K562 (cell line): ENCODE results near the gene COX14. TPM values are rescaled to one million over a fixed set of nuclear protein-coding genes. Genes with fewer than 3 reads are reported as not detected.

Experiments used
- CC2D1A ChIP-seq: fragments of 450-650 bp; IDR thresholded peaks from 2 replicates; pipeline ENCODE4 v1.6.1; 2017; ENCODE audit warnings: mild to moderate bottlenecking
- CTCFL ChIP-seq: IDR thresholded peaks from 2 replicates; pipeline ENCODE4 v1.6.1; 2011; ENCODE audit warnings: borderline replicate concordance, low read depth, mild to moderate bottlenecking, moderate library complexity, low read length; ENCODE audit not compliant: insufficient read depth, poor library complexity, severe bottlenecking
- HSF4 ChIP-seq: fragments of 250-450 bp; sonication (Bioruptor Pico); IDR thresholded peaks from 2 replicates; pipeline ENCODE4 v2.1.2; 2022; ENCODE audit warnings: mild to moderate bottlenecking, moderate library complexity, borderline replicate concordance
- MCM7 ChIP-seq, 2 experiments: fragments of 450-650 bp; IDR thresholded peaks; 2 replicates each; pipeline ENCODE4 v1.6.1; 2016 to 2018
- RAD21 ChIP-seq, 2 experiments: fragments of 250-450 bp in 1 of 2; fragments of 450-650 bp in 1 of 2; sonication (Bioruptor Pico) in 1 of 2; formaldehyde crosslinking in 1 of 2; IDR thresholded peaks in 1 of 2; conservative IDR thresholded peaks in 1 of 2; 2 replicates each; pipeline versions ENCODE4 v1.4.0 to v1.8.0; 2020 to 2022; ENCODE audit warnings: mild to moderate bottlenecking in 2 of 2, moderate library complexity in 1 of 2
- RB1 ChIP-seq: fragments of 450-650 bp; IDR thresholded peaks from 2 replicates; pipeline ENCODE4 v1.6.1; 2017; ENCODE audit warnings: low read depth, mild to moderate bottlenecking
- REST ChIP-seq, 2 experiments: fragments of 450-650 bp; formaldehyde crosslinking in 1 of 2; IDR thresholded peaks; 2 replicates each; pipeline versions ENCODE4 v1.4.0 to v1.6.1; 2014 to 2020; ENCODE audit warnings: mild to moderate bottlenecking in 2 of 2, borderline replicate concordance in 1 of 2, low read depth in 1 of 2
- TFAP4 ChIP-seq: sonication (generic); formaldehyde crosslinking; IDR thresholded peaks from 2 replicates; pipeline ENCODE4 v1.8.0; 2022; ENCODE audit warnings: missing genetic modification reagents, mild to moderate bottlenecking, moderate library complexity, borderline replicate concordance
- YY1 ChIP-seq, 3 experiments: IDR thresholded peaks; 2 replicates each; pipeline ENCODE4 v1.6.1; 2011; ENCODE audit warnings: low read length in 2 of 3, mild to moderate bottlenecking in 2 of 3, moderate library complexity in 2 of 3, borderline replicate concordance in 1 of 3, control low read depth in 1 of 3, low read depth in 1 of 3; ENCODE audit not compliant: insufficient read depth in 3 of 3, insufficient replicate concordance in 2 of 3, control insufficient read depth in 1 of 3, insufficient read length in 1 of 3; ENCODE audit errors: extremely low read depth in 1 of 3
- ZKSCAN1 ChIP-seq: fragments of 150-350 bp; IDR thresholded peaks from 2 replicates; pipeline ENCODE4 v1.6.1; 2016; ENCODE audit warnings: low read depth, low read length
- ZNF655 ChIP-seq: fragments of 250-450 bp; sonication (Bioruptor Pico); IDR thresholded peaks from 2 replicates; pipeline ENCODE4 v1.5.0; 2021
- polyA plus RNA-seq, 8 experiments: library from polyadenylated mRNA; depleted of rRNA in 4 of 8; stranded (reverse) in 5 of 8; unstranded in 3 of 8; fragments of >200 nt; fragmentation: Nextera tagmentation in 2 of 8; fragmentation: Illumina TruSeq in 1 of 8; extraction: Ambion mirVana in 2 of 8; extraction: Trizol in 1 of 8; gene quantifications; 2 replicates each; pipeline versions ENCODE4 v1.2.1 to v1.2.3, GENCODE V29; 2011 to 2014; ENCODE audit warnings: inconsistent platforms in 1 of 8, missing spikeins in 1 of 8
- total RNA-seq, 7 experiments: library from RNA; depleted of rRNA in 6 of 7; stranded (reverse); fragments of >200 nt in 6 of 7; fragmentation: Illumina TruSeq in 2 of 7; extraction: Trizol in 2 of 7; gene quantifications; 2 replicates each; pipeline versions ENCODE4 v1.2.1 to v1.2.3, GENCODE V29; 2011 to 2021; ENCODE audit warnings: low replicate concordance in 1 of 7

Gene COX14
- total and polyA plus RNA-seq, 9 of the 15 experiments (the other 6 are each of a cell fraction or from before 2014, with no cell fraction given): 44.4 to 269 (median 53.4) TPM

- TF ChIP-seq CTCFL (peak; percentile 19), YY1 (IDR thresholded peaks at IDR 0.05; ENCODE audit: borderline replicate concordance in 1 of 3, control insufficient read depth in 1 of 3, extremely low read depth in 1 of 3, insufficient read depth in 3 of 3, insufficient read length in 1 of 3, insufficient replicate concordance in 2 of 3, low read depth in 1 of 3, low read length in 2 of 3) (peak in 1 of 3 experiments; percentile 27), CC2D1A (peak; percentile 87; the same call in 1 of the 2 replicates), REST (IDR thresholded peaks at IDR 0.05; ENCODE audit: borderline replicate concordance) (peak; percentile 90), REST (CRISPR knock-in tag; IDR thresholded peaks at IDR 0.05; ENCODE audit: low read depth) (no peak), ZNF655 (no peak), TFAP4 (CRISPR knock-in tag) (peak; percentile 50; the same call in 1 of the 2 replicates), RAD21 (CRISPR knock-in tag; conservative IDR thresholded peaks at IDR 0.05 in 1 of 2, IDR thresholded peaks at IDR 0.05 in 1 of 2) (peak; percentile 91 to 97), MCM7 (IDR thresholded peaks at IDR 0.05) (no peak), ZKSCAN1 (no peak), RB1 (peak; percentile 48; the same call in 1 of the 2 replicates), HSF4 (CRISPR knock-in tag) (no peak)
These were observed 36.9 kb upstream of the COX14 start (continued) for GRCh38 chr12:50074936-50075807.
